Breast epithelium (tissue), 4 donors: ENCODE data around the gene ADGRB2. TPM values are rescaled to one million over a fixed set of nuclear protein-coding genes. Genes with fewer than 3 reads are reported as not detected.

ENCODE experiments used
- DNase-seq, 2 donors: peaks; one replicate each; pipeline ENCODE4 v3.0.0-alpha.2; 2019; ENCODE audit warnings: low spot score in 2 of 2
- H3K27ac ChIP-seq, 2 donors: fragments of 200-600 bp; sonication (generic) in 1 of 2; one replicate each; pipeline ENCODE4 v1.5.1; 2016 to 2019; ENCODE audit warnings: mild to moderate bottlenecking in 1 of 2
- H3K27me3 ChIP-seq, 2 donors: fragments of 200-600 bp; sonication (generic) in 1 of 2; one replicate each; pipeline versions ENCODE4 v1.5.1 to v1.6.0; 2017 to 2019; ENCODE audit warnings: control low read depth in 1 of 2, mild to moderate bottlenecking in 1 of 2
- H3K36me3 ChIP-seq: fragments of 200-600 bp; one replicate; pipeline ENCODE4 v1.5.1; 2019
- H3K4me1 ChIP-seq, 2 donors: fragments of 200-600 bp; sonication (generic); one replicate each; pipeline ENCODE4 v1.5.1; 2016 to 2019; ENCODE audit warnings: control low read depth in 1 of 2
- H3K4me3 ChIP-seq, 3 donors: fragments of 200-600 bp; sonication (generic); 1 replicate in 2 of 3; 2 replicates in 1 of 3; pipeline ENCODE4 v1.5.1; 2016 to 2019; ENCODE audit warnings: mild to moderate bottlenecking in 3 of 3, moderate library complexity in 2 of 3
- H3K9me3 ChIP-seq, 2 donors: fragments of 200-600 bp; sonication (generic) in 1 of 2; one replicate each; pipeline ENCODE4 v1.5.1; 2016 to 2019; ENCODE audit warnings: control low read depth in 1 of 2
- POLR2A ChIP-seq: fragments of 450-650 bp; IDR thresholded peaks from one replicate; pipeline ENCODE4 v1.6.1; 2016; ENCODE audit warnings: antibody characterized with exemption, mild to moderate bottlenecking, moderate library complexity
- POLR2AphosphoS5 ChIP-seq, 3 donors: sonication (generic); formaldehyde crosslinking; IDR thresholded peaks; one replicate each; pipeline ENCODE4 v1.6.1; 2017; ENCODE audit warnings: antibody characterized with exemption in 3 of 3
- intact Hi-C: fragments of 100-400 bp; cut with DNase I; formaldehyde crosslinking; loops from one replicate; pipeline ENCODE4 v1.15.1; 2023; ENCODE audit warnings: low total_unique reads
- total RNA-seq, 3 donors: library from RNA; depleted of rRNA; stranded (reverse); fragments of >200 nt; gene quantifications; one replicate each; pipeline ENCODE4 v1.1.0, GENCODE V29; 2016
- TF ChIP-seq, protein P1 (sequence below), 3 donors: fragments of 450-650 bp; IDR thresholded peaks; one replicate each; pipeline ENCODE4 v1.5.1; 2016 to 2017; ENCODE audit warnings: antibody characterized with exemption in 3 of 3, mild to moderate bottlenecking in 3 of 3, moderate library complexity in 3 of 3

The ADGRB2 gene
- total RNA-seq, 3 donors from 2014 or later, result 1.3 to 4.9 (median 2.9) TPM

- no peaks in the 10 kb centered on the region for H3K4me1 ChIP-seq
- intact Hi-C loops, result loop anchor here (10.0 kb wide), 1 partner anchor 285 kb away; no protein-coding TSS in a partner anchor
- H3K9me3 ChIP-seq, result no peaks in the 10 kb centered on the region
These were observed 84.4 kb downstream of the ADGRB2 start for GRCh38 chr1:31679676-31680230.

DNA sequence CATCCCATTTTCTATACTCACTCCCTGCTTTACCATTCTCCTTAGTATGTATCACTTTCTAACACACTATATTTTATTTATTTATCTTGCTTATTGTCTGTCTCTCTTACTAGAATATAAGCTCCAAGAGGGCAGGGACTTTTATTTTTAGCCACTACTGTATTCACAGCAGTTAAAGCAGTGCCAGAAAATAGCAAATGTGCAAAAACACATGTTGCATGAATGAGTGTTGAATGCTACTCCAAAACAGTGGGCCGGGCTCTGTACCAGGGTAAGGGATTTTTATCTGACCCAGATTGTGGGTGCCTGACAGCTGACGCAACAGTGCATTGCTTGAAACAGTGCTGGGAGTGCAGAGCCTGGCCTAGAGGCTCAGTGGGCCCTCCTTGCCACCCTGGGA, 85.0 kb downstream of the ADGRB2 start:
- Histone ChIP-seq H3K27ac (no peak overlapping the region), H3K4me3 (no peak overlapping the region), H3K4me1 (no peaks in the 10 kb centered on the region), H3K27me3 (no peaks in the 10 kb centered on the region), H3K9me3 (no peaks in the 10 kb centered on the region), H3K36me3 (no peaks in the 10 kb centered on the region)
- intact Hi-C loops, result loop anchor here (10.0 kb wide), 1 partner anchor 286 kb away; no protein-coding TSS in a partner anchor
- TF ChIP-seq POLR2A, result no peak
- no peak for TF ChIP-seq POLR2AphosphoS5 (IDR thresholded peaks at IDR 0.05)
- TF ChIP-seq, protein P1, sequence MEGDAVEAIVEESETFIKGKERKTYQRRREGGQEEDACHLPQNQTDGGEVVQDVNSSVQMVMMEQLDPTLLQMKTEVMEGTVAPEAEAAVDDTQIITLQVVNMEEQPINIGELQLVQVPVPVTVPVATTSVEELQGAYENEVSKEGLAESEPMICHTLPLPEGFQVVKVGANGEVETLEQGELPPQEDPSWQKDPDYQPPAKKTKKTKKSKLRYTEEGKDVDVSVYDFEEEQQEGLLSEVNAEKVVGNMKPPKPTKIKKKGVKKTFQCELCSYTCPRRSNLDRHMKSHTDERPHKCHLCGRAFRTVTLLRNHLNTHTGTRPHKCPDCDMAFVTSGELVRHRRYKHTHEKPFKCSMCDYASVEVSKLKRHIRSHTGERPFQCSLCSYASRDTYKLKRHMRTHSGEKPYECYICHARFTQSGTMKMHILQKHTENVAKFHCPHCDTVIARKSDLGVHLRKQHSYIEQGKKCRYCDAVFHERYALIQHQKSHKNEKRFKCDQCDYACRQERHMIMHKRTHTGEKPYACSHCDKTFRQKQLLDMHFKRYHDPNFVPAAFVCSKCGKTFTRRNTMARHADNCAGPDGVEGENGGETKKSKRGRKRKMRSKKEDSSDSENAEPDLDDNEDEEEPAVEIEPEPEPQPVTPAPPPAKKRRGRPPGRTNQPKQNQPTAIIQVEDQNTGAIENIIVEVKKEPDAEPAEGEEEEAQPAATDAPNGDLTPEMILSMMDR (IDR thresholded peaks at IDR 0.05), result no peak
- no peak for DNase-seq

More at GRCh38 chr1:31679676-31680230, 84.4 kb downstream of the ADGRB2 start:
- H3K36me3 ChIP-seq, result no peaks in the 10 kb centered on the region
- no peak for DNase-seq
- no peak overlapping the region for H3K27ac ChIP-seq
- no peak overlapping the region for H3K4me3 ChIP-seq
- H3K27me3 ChIP-seq, result no peaks in the 10 kb centered on the region
- no peak for TF ChIP-seq POLR2AphosphoS5 (IDR thresholded peaks at IDR 0.05)
- no peak for TF ChIP-seq POLR2A
- TF ChIP-seq, protein P1 (IDR thresholded peaks at IDR 0.05), result no peak

- H3K4me1 ChIP-seq, result no peaks in the 10 kb centered on the region
- H3K4me3 ChIP-seq, result no peak overlapping the region
- TF ChIP-seq POLR2AphosphoS5 (IDR thresholded peaks at IDR 0.05), result no peak
- TF ChIP-seq, protein P1 (IDR thresholded peaks at IDR 0.05), result no peak
- TF ChIP-seq POLR2A, result no peak
- intact Hi-C loops, result loop anchor here (10.0 kb wide), 1 partner anchor 286 kb away; no protein-coding TSS in a partner anchor
- H3K36me3 ChIP-seq, result no peaks in the 10 kb centered on the region
- no peak overlapping the region for H3K27ac ChIP-seq
- no peaks in the 10 kb centered on the region for H3K9me3 ChIP-seq
- no peak for DNase-seq
- no peaks in the 10 kb centered on the region for H3K27me3 ChIP-seq
These were observed 85.5 kb downstream of the ADGRB2 start for GRCh38 chr1:31678681-31679080.

- no peak for TF ChIP-seq POLR2A
- TF ChIP-seq POLR2AphosphoS5 (IDR thresholded peaks at IDR 0.05), result no peak
- TF ChIP-seq, protein P1 (IDR thresholded peaks at IDR 0.05), result no peak
These were observed 86.2 kb downstream of the ADGRB2 start for GRCh38 chr1:31677949-31678348.

GRCh38 chr1:31677401-31677800, 86.7 kb downstream of the ADGRB2 start:
- H3K27ac ChIP-seq, result no peak overlapping the region
- H3K9me3 ChIP-seq, result no peaks in the 10 kb centered on the region
- H3K27me3 ChIP-seq, result no peaks in the 10 kb centered on the region
- no peak overlapping the region for H3K4me3 ChIP-seq
- intact Hi-C loops, result loop anchor here (10.0 kb wide), 1 partner anchor 287 kb away; no protein-coding TSS in a partner anchor
- no peaks in the 10 kb centered on the region for H3K4me1 ChIP-seq
- TF ChIP-seq POLR2A (no peak), POLR2AphosphoS5 (IDR thresholded peaks at IDR 0.05) (no peak)
- TF ChIP-seq, protein P1 (IDR thresholded peaks at IDR 0.05), result no peak
- no peaks in the 10 kb centered on the region for H3K36me3 ChIP-seq
- DNase-seq, result no peak

More at GRCh38 chr1:31677949-31678348, 86.2 kb downstream of the ADGRB2 start:
- Histone ChIP-seq H3K4me3 (no peak overlapping the region), H3K27ac (no peak overlapping the region), H3K4me1 (no peaks in the 10 kb centered on the region), H3K27me3 (no peaks in the 10 kb centered on the region), H3K9me3 (no peaks in the 10 kb centered on the region), H3K36me3 (no peaks in the 10 kb centered on the region)
- intact Hi-C loops, result loop anchor here (10.0 kb wide), 1 partner anchor 287 kb away; no protein-coding TSS in a partner anchor
- no peak for DNase-seq
